SHP77 (cell line): ENCODE data around the gene C2orf42.
"Not testable (repeated sequence)": the region's sequence is repeated elsewhere in the genome, so short reads cannot be mapped to it uniquely, and the experiment has no call there.

ENCODE experiments used
- DNase-seq, 2 experiments: peaks; one replicate each; lab custom pipeline; 2025; lab: John Stamatoyannopoulos, UW

C2orf42 gene

DNA sequence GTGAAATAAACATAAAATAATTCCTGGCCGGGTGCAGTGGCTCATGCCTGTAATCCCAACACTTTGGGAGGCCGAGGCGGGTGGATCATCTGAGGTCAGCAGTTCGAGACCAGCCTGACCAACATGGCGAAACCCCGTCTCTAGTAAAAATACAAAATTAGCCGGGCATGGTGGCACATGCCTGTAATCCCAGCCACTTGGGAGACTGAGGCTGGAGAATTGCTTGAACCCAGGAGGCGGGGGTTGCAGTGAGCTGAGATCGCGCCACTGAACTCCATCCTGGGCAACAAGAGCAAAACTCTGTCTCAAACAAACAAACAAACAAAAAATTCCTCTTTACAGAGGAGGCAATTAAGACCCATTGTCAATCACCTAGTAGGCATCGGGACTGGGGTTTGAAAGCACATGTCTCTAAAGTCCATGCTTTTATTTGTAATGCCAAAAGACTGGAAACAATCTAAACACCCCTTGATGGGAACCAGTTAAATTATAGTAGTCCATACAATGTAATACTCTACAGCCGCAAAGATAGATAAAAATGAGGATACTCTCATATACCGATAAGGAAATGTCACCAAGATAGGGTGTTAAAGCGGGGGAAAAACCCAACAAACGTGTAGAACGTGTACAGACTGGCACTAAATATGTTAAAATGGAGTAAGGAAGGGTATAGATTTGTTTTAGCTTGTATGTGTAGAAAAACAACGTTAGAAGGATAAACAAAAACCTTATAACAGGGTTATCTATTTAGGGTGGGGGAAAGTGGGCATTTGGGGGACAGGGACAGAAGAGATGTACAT, 59.3 kb downstream of the C2orf42 start:
- DNase-seq, result not testable (repeated sequence)

DNA sequence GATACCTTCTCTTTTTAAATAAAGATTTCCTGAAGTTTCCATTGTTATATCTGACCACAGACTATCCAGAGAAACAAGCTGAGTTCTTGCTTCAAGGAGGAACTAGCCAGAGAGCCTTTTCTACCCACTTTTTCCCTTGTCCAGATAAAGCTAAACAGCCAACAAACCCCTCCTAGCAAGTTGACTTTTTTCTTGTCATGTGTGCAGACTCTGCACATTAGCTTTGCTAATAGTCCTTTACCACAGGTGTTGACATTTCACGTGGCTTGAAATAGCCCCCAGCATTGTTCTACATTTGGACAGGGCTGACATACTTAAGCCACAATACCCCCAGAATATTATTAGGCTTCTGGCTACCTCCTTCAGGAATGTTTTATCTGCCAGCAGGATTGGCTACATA, 62.8 kb downstream of the C2orf42 start:
- no peak for DNase-seq

DNA sequence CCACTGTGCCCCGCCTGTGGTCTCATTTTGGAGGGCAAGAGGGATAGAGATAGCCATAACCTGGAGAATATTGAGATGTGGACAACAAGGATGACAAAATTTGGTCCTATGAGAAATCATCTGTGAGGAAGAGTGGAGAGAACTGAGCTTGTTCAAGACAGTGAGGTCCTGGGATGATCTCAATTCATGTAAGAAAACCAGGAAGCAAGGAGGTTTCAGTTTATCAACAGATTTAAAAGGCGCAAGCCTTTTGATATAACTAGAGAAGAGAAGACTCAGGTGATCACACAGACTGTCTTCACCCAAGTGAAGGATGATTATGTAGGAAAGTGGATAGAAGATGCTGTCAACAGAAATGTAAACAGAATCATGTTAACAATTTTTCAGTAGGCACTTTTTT, 64.4 kb downstream of the C2orf42 start:
- no peak for DNase-seq

DNA sequence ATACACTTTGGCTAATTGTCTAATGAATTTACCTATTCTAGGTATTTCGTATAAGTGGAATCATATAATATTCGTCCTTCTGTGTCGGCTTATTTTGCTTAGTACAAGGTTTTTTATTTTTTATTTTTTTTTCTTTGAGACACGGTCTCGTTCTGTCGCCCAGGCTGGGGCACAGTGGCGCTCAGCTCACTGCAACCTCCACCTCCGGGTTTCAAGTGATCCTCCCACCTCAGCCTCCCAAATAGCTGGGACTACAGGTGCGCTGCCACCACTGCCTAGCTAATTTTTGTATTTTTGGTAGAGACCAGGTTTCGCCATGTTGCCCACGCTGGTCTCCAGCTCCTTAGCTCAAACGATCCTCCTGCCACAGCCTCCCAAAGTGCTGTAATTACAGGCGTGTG, 65.3 kb downstream of the C2orf42 start:
- no peak for DNase-seq

DNA sequence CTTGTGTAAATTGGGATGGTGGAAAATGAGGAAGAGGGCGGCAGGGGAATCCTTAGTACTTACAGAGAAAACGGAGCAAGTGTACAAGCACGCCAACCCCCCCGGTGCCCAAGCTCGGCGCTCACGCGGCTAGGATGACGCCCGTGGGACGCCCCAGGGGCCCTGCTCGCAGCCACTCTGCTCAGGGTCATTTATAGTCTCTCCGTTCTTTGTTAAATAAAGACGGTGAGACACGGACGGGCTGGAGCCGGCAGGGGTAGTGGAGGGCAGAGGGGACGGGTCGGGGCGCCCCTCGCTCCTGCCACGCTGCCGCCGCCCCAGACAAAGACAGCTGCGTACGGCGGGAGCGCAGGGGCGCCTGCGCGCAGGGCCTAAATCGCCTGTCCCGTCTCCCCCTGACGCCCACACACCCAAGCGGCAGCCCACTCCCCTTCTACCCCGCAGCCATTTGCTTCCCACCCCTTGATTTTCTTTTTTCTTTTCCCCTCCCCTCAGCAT, 65.8 kb downstream of the C2orf42 start:
- DNase-seq, result peak; percentile 47 to 53

DNA sequence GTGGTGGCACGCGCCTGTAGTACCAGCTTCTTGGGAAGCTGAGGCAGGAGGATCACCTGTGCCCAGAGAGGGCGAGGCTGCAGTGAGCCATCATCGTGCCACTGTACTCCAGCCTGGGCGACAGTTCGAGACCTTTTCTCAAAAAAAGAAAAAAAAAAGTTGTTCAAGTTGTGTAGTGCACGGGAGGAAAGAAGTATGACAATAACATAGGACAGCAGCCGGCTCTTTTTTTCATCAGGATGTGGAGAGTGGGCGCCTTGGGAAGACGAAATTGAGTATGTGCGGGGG, 67.0 kb downstream of the C2orf42 start:
- no peak for DNase-seq

DNA sequence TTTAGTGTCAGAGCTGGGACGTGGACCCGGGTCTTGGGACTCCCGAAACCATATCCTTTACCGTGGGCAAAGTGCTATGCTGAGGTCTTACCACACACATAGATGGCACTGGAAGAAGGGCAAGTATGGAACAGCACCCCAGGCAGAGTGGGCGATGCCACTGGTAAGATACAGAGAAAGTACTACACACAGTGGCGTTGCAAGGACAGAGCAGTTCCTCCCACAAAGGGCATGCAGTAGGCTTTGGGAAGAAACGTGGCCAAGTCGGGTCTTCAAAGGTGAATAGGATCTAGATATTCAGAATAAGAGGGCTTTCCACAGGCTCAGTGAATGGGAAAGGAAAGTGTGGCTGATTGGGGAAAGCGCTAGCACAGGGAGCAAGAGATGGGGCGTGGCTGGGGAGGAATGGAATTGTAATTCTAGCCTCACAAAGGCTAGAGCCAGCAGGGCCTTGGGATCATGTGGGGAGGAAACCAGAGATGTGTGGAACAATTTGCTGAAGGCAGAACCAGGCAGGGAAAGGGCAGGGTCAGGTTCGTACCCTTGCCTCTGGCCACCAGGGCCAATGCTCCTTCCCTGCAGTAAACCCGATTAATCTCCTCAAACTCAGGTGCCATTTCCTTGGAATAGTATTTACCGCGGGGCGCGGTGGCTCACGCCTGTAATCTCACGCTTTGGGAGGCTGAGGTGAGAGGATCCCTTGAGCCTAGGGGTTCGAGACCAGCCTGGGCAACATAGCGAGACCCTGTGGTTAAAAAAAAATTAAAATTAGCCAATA, 67.6 kb downstream of the C2orf42 start:
- no peak for DNase-seq

DNA sequence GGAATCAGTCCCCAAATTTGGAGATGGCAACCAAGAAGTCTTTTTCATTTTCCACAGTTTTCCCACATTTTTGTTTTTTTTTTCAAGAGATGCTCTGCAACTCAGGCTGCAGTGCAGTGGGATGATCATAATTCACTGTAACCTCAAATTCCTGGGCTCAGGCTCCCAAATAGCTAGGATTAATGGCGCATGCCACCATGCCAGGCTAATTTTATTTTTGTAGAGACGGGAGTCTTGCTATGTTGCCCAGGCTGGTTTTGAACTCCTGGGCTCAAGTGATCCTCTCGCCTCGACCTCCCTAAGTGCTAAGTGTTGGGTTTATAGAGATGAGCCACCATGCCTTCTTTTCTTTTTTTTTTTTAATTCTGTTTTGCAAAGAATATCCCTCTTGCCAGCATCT, 68.3 kb downstream of the C2orf42 start:
- DNase-seq, result no peak

DNA sequence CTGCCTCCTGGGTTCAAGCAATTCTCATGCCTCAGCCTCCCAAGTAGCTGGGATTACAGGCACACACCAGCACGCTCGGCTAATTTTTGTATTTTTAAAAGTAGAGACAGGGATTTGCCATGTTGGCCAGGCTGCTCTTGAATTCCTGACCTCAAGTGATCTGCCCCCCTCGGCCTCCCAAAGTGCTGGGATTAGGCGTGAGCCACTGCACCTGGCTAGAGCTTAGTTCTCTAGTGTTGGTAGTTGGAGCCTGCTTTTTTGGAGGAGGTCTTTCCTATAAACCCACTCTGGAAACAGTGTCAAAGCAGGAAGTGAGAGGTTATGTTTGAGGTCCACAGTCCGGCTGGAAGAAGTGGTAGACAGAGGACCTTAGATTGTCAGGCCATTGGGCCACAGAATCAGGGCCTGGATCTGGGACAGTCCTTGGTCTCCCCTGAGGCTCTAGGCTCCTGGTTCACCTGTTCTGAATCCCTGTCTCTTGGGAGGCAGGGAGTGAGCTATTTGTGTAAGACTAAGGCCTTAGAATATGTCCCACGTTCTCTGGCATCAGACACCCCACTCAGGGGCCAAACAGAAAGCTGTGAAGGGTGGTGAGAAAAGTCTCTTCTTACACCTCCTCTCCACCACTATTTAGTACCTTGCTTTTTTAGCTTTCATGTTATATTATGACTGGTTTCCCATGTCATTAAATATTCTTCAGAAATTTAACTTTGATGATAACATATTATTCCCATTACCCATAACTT, 69.0 kb downstream of the C2orf42 start:
- no peak for DNase-seq

DNA sequence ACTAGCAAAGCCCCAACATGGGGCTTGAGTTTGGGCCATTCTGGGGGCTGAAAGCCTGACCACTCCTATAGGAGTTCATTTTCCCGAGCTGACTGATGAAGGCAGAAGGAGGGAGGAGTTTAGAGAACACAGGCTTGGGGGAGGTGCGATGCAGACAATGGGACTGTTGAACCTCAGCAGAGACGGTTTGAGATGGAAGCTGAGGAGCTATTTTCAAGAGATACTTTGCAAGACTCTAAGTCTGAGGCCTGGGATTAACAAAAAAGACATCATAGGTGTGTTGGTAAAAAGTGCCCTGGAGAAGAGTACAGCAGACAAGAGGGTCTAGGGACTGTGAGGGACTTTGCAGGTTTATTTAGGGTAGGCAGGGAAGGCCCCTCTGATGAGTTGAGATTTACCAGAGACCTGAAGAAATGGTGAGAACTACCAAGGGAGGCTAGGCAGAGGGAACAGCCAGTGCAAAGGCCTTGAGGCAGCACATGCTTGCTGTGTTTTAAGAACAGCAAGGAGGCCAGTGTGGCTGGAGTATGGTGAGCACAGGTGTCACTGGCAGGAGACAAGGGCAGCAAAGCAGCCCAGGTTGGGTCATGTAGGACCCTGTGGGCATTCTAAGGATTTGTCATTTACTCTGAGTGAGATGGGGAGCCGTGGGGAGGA, 71.9 kb downstream of the C2orf42 start:
- no peak for DNase-seq

DNA sequence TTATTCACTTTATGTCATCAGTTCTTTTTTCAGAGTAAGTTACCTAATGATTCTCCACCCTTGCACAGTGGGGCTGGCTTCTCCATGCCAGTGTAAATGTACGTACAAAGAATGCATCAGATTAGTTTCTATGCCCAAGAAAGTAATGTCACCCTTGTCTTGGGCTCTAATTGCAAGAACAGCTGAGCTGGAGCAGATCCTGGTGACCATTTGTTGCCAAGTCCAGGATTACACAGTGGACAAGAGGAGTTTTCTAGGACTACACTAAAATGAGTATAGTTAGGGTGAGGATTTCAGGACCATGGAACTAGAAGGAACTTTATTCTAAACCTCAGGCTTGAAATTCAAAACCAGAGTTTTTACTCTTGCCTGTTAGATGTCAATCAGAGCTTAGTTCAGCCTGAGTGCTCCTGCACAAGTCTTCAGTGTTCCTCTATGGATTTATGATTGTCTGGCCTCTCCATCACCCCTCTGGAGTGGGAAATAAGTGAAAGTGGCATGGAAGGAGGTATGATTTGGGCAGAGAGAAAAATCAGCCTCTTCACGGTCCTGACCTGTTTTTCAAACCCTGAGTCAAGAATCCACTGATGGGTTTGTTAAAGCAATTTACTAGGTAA, 73.8 kb downstream of the C2orf42 start:
- no peak for DNase-seq

DNA sequence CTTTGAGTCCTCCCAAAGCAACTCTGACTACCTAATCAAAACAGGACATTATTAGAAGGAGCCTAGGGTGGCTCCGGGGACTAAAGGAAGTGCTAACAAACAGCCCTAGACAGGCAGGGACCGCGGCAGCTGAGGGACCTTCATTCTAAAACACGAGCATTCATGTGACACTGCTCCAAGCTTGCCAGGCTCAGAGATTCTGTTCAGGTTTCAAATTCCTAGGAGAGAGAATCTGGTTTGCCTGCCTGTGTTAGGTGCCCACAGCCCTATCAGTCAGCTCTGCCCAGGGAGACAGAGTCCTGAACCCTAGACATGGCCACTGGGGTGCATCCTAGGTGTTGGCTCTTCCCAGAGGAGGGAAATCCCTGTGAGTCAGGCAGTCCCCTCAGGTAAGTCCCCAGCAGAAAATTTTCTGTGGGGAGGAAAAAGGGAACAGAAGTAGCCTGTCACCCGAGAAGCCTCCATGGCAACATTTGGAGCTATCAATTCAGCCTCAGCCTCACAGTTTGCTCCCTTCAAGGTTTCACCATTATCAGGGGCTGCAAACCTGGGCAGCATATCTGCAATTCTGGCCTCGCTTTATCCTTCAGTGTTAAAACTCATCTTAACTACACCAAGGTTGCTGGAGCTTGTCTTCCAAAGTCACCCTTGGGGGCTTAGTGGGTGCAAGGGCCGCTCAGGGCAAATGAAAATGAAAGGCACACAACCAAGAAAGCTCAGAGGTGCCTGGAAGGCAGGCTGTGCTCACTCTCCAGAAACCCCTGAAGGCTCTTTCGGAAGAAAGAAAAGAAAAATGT, 75.0 kb downstream of the C2orf42 start:
- DNase-seq, result no peak

DNA sequence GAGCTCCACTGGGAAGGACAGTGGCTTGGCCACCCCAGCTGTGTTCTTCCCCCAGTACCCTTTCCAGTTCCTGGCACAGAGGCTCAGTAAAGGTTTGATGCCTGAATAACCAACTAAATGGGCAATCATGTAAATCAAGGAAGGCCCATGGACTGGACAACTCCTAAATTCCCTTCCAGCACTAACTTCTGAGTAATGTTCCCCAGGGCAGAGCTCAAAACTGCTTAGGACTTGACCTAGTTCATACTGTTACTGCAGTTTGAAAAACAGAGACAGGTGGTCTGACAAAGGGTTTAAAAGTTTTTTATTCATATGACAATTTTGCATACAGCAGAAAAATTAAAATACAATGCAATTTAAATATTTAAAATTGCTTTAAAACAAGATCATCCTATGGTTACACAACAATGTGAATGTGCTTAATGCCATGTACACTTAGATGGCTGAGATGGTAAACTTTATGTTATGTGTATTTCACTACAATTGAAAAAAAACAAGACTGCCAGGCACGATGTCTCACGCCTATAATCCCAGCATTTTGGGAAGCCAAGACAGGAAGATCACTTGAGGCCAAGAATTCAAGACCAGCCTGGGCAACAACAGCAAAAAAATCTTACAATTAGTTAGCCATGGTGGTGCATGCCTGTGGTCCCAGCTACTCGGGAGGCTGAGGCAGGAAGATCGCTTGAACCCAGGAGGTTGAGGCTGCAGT, 77.3 kb downstream of the C2orf42 start:
- DNase-seq, result no peak

DNA sequence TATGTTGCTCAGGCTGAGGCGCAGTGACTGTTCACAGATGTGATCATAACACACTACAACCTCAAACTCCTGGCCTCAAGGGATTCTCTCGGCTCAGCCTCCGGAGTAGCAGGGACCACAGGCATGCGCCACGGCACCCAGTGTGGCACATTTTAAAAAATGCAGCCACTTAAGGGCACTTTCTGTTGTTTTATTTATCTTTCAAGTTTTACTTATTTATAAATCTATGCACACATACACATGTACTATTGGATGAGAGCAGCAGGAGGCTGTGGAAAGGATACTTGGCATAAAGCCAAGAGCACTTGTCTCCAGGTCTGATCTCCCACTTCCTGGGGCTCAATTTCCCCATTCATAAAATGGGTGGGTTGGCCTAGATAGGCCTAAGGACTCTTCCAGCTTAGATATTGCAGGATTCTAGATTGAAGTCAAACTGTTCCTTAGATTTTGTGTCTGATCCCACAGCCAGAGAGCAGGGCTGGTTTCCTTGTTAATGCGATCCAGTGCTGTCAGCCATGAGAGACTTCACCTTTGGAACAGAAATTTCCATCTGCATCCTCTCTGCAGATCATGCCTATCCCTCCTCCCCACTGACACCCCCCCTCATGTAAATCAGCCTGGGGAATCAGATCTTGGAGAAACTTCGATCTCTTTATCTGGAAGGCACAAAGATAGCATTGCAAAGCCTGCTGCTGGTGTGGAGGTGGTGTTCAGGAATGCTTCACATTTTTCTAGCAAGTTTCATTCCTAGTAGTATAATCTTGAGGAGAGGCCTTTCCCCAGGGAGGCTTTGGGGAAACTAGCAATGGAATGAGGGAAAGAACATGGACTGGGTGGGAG, 78.8 kb downstream of the C2orf42 start:
- DNase-seq, result no peak

DNA sequence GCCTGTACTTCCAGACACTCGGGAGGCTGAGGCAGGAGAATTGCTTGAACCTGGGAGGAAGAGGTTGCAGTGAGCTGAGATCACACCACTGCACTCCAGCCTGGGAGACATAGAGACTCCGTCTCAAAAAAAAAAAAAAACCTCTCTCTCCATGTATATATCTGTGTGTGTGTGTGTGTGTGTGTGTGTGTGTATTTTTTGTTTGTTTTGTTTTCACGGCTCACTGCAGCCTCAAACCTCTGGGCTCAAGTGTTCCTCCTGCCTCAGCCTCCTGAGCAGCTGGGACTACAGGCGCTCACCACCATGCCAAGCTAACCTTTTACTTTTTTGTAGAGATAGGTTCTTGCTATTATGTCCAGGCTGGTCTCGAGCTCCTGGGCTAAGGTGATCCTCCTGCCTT, 80.4 kb downstream of the C2orf42 start:
- peak; percentile 27 to 29 for DNase-seq

DNA sequence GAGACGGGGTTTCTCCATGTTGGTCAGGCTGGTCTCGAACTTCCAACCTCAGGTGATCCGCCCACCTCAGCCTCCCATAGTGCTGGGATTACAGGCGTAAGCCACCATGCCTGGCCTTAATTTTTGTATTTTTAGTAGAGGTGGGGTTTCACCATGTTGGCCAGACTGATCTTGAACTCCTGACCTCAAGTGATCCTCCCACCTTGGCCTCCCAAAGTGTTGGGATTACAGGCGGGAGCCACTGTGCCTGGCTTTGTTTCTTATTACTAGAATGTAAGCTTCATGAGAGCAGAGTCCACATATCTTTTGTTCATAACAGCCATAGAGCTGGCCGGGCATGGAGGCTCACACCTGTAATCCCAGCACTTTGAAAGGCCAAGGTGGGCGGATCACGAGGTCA, 84.7 kb downstream of the C2orf42 start:
- not testable (repeated sequence) for DNase-seq

DNA sequence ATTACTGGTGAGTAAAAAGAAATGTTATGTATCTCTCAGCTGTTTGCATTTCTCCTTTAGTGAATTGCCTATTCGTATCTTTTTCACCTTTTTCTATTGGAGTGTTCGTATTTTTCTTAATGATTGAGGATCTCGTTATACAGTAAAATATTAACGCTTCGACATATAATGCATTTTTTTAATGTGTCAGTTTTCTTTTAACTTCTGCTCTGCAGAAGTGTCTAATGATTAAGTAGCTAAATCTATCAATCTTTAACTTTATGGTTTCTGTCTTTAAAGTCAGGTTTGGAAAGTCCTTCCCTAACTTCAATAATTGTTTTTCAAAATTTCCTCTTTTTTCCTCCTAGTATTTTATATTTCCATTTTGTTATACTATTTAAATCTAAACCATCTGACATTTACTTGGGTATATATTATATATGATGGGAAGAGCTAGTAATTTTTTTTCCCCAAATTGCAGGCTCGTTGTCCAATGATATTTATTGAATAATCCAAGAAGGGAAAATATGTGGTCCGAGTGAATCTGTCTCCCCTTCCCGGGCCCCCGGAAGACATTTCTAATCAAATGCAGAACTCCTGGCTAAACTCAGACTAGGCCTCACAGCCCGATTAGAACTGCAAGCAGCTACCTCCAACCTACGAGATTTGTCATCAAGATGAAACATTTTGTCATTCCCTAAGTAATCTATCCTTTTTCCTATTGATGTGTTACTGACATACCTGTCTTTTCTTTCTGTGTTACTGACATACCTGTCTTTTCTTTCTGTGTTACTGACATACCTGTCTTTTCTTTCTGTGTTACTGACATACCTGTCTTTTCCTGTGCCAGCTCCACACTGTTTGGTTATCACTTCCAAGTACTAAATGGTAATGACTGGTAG, 86.3 kb downstream of the C2orf42 start:
- DNase-seq, result peak; percentile 45 to 57

DNA sequence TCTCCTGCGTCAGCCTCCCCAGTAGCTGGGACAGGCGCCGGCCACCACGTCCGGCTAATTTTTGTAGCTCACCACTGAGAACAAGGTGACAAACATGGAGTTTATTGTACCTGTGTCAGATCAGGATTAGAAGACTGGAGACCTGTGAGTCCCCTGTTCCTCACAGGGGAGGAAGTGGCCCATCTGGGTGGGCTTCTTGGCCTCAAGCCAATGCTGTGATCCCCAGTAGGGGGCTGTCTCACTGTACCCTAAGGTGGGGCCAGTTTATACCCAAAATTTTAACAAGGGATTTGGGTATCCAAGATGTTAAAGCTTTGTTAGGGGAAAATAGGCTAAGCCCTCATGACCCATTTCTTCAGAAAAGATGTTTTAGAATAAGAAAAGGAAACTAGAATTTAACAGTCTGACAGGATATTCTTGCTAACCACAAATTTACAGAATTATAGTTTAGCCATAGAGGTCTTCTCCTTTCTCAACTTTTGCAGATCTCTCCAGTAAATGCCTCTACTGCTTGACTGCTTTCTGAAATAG, 87.2 kb downstream of the C2orf42 start:
- no peak for DNase-seq
